Ishikawa (cell line): ENCODE measurements around the gene LTBP3.

Source experiments
- CEBPB ChIP-seq: IDR thresholded peaks from 2 replicates; pipeline ENCODE4 v1.6.1; 2012
- CREB1 ChIP-seq: IDR thresholded peaks from 2 replicates; pipeline ENCODE4 v1.6.1; 2012; ENCODE audit warnings: low read depth
- EGR1 ChIP-seq: IDR thresholded peaks from 2 replicates; pipeline ENCODE4 v1.6.1; 2012
- EP300 ChIP-seq: IDR thresholded peaks from 2 replicates; pipeline ENCODE4 v1.6.1; 2012; ENCODE audit warnings: borderline replicate concordance
- FOXM1 ChIP-seq: IDR thresholded peaks from 2 replicates; pipeline ENCODE4 v1.6.1; 2012; ENCODE audit warnings: low read depth, borderline replicate concordance
- MAX ChIP-seq: IDR thresholded peaks from 2 replicates; pipeline ENCODE4 v1.6.1; 2012
- NFIC ChIP-seq: IDR thresholded peaks from 2 replicates; pipeline ENCODE4 v1.6.1; 2012
- RAD21 ChIP-seq: IDR thresholded peaks from 2 replicates; pipeline ENCODE4 v1.6.1; 2012; ENCODE audit warnings: low read depth
- REST ChIP-seq: IDR thresholded peaks from 2 replicates; pipeline ENCODE4 v1.6.1; 2012; ENCODE audit warnings: low read depth, mild to moderate bottlenecking
- TAF1 ChIP-seq: IDR thresholded peaks from 2 replicates; pipeline ENCODE4 v1.6.1; 2012; ENCODE audit warnings: low read depth, mild to moderate bottlenecking
- TCF12 ChIP-seq: IDR thresholded peaks from 2 replicates; pipeline ENCODE4 v1.6.1; 2012; ENCODE audit warnings: low read depth
- TEAD4 ChIP-seq: IDR thresholded peaks from 2 replicates; pipeline ENCODE4 v1.6.1; 2012
- USF1 ChIP-seq: IDR thresholded peaks from 2 replicates; pipeline ENCODE4 v1.6.1; 2012
- YY1 ChIP-seq: IDR thresholded peaks from 2 replicates; pipeline ENCODE4 v1.6.1; 2012; ENCODE audit warnings: low read depth

LTBP3 gene

GRCh38 chr11:65557280-65558001 lies 718 bp downstream of the LTBP3 start:
- TF ChIP-seq CEBPB (no peak), EGR1 (0 out of 2 replicates have a peak, but pooled peaks have one; percentile 10)

- no peak for TF ChIP-seq YY1
- no peak for TF ChIP-seq USF1
- no peak for TF ChIP-seq TCF12
- TF ChIP-seq TEAD4 = no peak
- TF ChIP-seq CREB1 = no peak
- no peak for TF ChIP-seq RAD21
- no peak for TF ChIP-seq REST
- no peak for TF ChIP-seq TAF1
- no peak for TF ChIP-seq CEBPB
- no peak for TF ChIP-seq FOXM1
- TF ChIP-seq EP300 = no peak
- TF ChIP-seq NFIC = no peak
Observed at GRCh38 chr11:65556470-65557279, 1.5 kb downstream of the LTBP3 start.

GRCh38 chr11:65555693-65556231 lies 2.4 kb downstream of the LTBP3 start:
- TF ChIP-seq NFIC (peak; percentile 39; the same call in 1 of the 2 replicates), REST (no peak), EGR1 (no peak), USF1 (no peak), YY1 (no peak), MAX (no peak), FOXM1 (no peak), RAD21 (no peak), EP300 (peak; percentile 37; the same call in 1 of the 2 replicates), TCF12 (peak; percentile 74), TEAD4 (no peak)

- TF ChIP-seq TCF12 (no peak), CEBPB (no peak), NFIC (no peak), RAD21 (no peak), MAX (no peak), EP300 (no peak), REST (no peak), EGR1 (no peak)
Observed at GRCh38 chr11:65554842-65555430, 3.2 kb downstream of the LTBP3 start.
